Measurements from ENCODE around the gene CARMIL1. TPM values are rescaled to one million over a fixed set of nuclear protein-coding genes. Genes with fewer than 3 reads are reported as not detected.
A peak's percentile ranks its signal among the peaks of the same experiment; 100 is the strongest.

The CARMIL1 gene
- total RNA-seq, 1 experiment from 2014 or later = 23.6 TPM

GRCh38 chr6:25320459-25320858 is 41.3 kb downstream of the CARMIL1 start:
- no peaks in the 10 kb centered on the region for H3K23me2 ChIP-seq (ENCODE audit: insufficient read length, low read depth, low read length, poor library complexity, severe bottlenecking)
- no peak overlapping the region for H3K4me2 ChIP-seq (ENCODE audit: insufficient read depth, insufficient read length, low read length)
- H3K4ac ChIP-seq (ENCODE audit: low read depth, low read length) = no peak overlapping the region
- Mint-ChIP-seq H3K27ac (no peak overlapping the region), H3K27me3 (ENCODE audit: low read depth) (no peaks in the 10 kb centered on the region), H3K36me3 (ENCODE audit: insufficient read depth in 1 of 3, low read depth in 3 of 3) (no peaks in the 10 kb centered on the region), H3K4me3 (no peak overlapping the region), H3K4me1 (peaks cover 41 to 44% of the 10 kb centered on the region in 2 experiments), H3K9me3 (no peaks in the 10 kb centered on the region)
- H4K20me1 ChIP-seq (ENCODE audit: control insufficient read depth, insufficient read depth, insufficient read length) = no peaks in the 10 kb centered on the region
- H3K79me2 ChIP-seq (ENCODE audit: insufficient read depth, low read length) = peaks cover 13% of the 10 kb centered on the region; the same call in 1 of the 2 replicates
- no peak overlapping the region for H3K9ac ChIP-seq (ENCODE audit: extremely low read depth, insufficient read length, low read length)
- H2BK120ac ChIP-seq (ENCODE audit: low read depth, low read length, poor library complexity, severe bottlenecking) = no peak overlapping the region
- no peak overlapping the region for H3K56ac ChIP-seq (ENCODE audit: insufficient read length, low read depth, low read length)
- no peak for DNase-seq
- peaks cover 14% of the 10 kb centered on the region for H3K4me1 ChIP-seq (ENCODE audit: insufficient read depth, low read length)
- H2AFZ ChIP-seq (ENCODE audit: low read length) = no peak overlapping the region
- H3K9me3 ChIP-seq (ENCODE audit: control insufficient read depth, low read depth, low read length) = no peaks in the 10 kb centered on the region
- no peak overlapping the region for H3K23ac ChIP-seq (ENCODE audit: insufficient read length, low read depth, low read length)
- no peak overlapping the region for H2BK20ac ChIP-seq (ENCODE audit: low read depth, low read length, poor library complexity, severe bottlenecking)
- H2BK5ac ChIP-seq (ENCODE audit: insufficient read length, low read length) = no peak overlapping the region
- H2BK12ac ChIP-seq (ENCODE audit: insufficient read length, low read depth, low read length) = no peak overlapping the region
- no peak overlapping the region for H2BK15ac ChIP-seq (ENCODE audit: low read depth, low read length)
- no peak overlapping the region for H3K14ac ChIP-seq (ENCODE audit: insufficient read depth, low read length)
- no peak overlapping the region for H4K91ac ChIP-seq (ENCODE audit: insufficient read length, low read depth, low read length)
- peak overlapping the region; percentile 7 for H3T11ph ChIP-seq (ENCODE audit: low read length)
- H3K18ac ChIP-seq (ENCODE audit: insufficient read length, low read depth, low read length) = no peak overlapping the region
- no CpG with 5 or more reads among the region's 1 CpG for WGBS (ENCODE audit: extremely low coverage, insufficient read length, low lambda C conversion rate)
- no peak overlapping the region for H4K5ac ChIP-seq (ENCODE audit: insufficient read length, low read depth, low read length)
- H3K27ac ChIP-seq (ENCODE audit: insufficient read length, low read depth, low read length) = no peak overlapping the region
- peaks cover 7% of the 10 kb centered on the region for H3K79me1 ChIP-seq (ENCODE audit: insufficient read depth, low read depth, low read length, poor library complexity, severe bottlenecking)
- no peak for TF ChIP-seq CTCF (conservative IDR thresholded peaks at IDR 0.05)
- no peaks in the 10 kb centered on the region for H3K27me3 ChIP-seq (ENCODE audit: insufficient read depth, low read length)
- H2AK5ac ChIP-seq (ENCODE audit: insufficient read length, low read length) = no peak overlapping the region
- H4K8ac ChIP-seq (replicated peaks; ENCODE audit: insufficient read length, low read depth, low read length) = no peak overlapping the region

All from H9 (cell line).